CMK (cell line): Measurements from ENCODE around the gene RREB1.

Experiments used
- DNase-seq: peaks from one replicate; pipeline ENCODE4 v3.0.0-alpha.2; 2010; ENCODE audit warnings: low read depth

The RREB1 gene

GRCh38 chr6:7163661-7164071, 55.9 kb downstream of the RREB1 start:
- DNase-seq, result no peak

- DNase-seq, result no peak
Observed at GRCh38 chr6:7164536-7165001, 56.8 kb downstream of the RREB1 start.

- DNase-seq, result peak; percentile 76
Observed at GRCh38 chr6:7165002-7165889, 57.5 kb downstream of the RREB1 start.

- DNase-seq, result no peak
Observed at GRCh38 chr6:7165890-7166267, 58.1 kb downstream of the RREB1 start.

- peak; percentile 92 for DNase-seq
Observed at GRCh38 chr6:7166410-7167293, 58.9 kb downstream of the RREB1 start.

- DNase-seq, result no peak
Observed at GRCh38 chr6:7169296-7169721, 61.5 kb downstream of the RREB1 start.

GRCh38 chr6:7170117-7170732, 62.5 kb downstream of the RREB1 start:
- DNase-seq, result no peak

- no peak for DNase-seq
Observed at GRCh38 chr6:7171119-7171518, 63.4 kb downstream of the RREB1 start.

GRCh38 chr6:7171733-7172132, 64.0 kb downstream of the RREB1 start:
- no peak for DNase-seq

GRCh38 chr6:7172649-7173048, 64.9 kb downstream of the RREB1 start:
- no peak for DNase-seq

GRCh38 chr6:7173843-7174503, 66.2 kb downstream of the RREB1 start:
- no peak for DNase-seq

- DNase-seq, result no peak
Observed at GRCh38 chr6:7175462-7175861, 67.7 kb downstream of the RREB1 start.

GRCh38 chr6:7176208-7176607, 68.4 kb downstream of the RREB1 start:
- DNase-seq, result no peak

GRCh38 chr6:7178280-7178679, 70.5 kb downstream of the RREB1 start:
- no peak for DNase-seq

- DNase-seq, result no peak
Observed at GRCh38 chr6:7180751-7181150, 73.0 kb downstream of the RREB1 start.

GRCh38 chr6:7183707-7184106, 75.9 kb downstream of the RREB1 start:
- no peak for DNase-seq

GRCh38 chr6:7184502-7184901, 76.7 kb downstream of the RREB1 start:
- no peak for DNase-seq

- DNase-seq, result no peak
Observed at GRCh38 chr6:7185561-7185960, 77.8 kb downstream of the RREB1 start.

- DNase-seq, result no peak
Observed at GRCh38 chr6:7188492-7188891, 80.7 kb downstream of the RREB1 start.

- no peak for DNase-seq
Observed at GRCh38 chr6:7189101-7189758, 81.5 kb downstream of the RREB1 start.

GRCh38 chr6:7190791-7191190, 83.0 kb downstream of the RREB1 start:
- no peak for DNase-seq
